Stimulated activated memory B cell treated with anti-CD40 and anti-IgM and Interleukin-4, amounts not matched to agents 10 μg/mL and 1 μg/mL and 100 μg/mL, for 72 hours (primary cell): ENCODE data around the gene SLITRK5.

Experiments used
- ATAC-seq: fragments of 150-1000 bp; cut with Tn5 transposase; 2 replicates; pipeline ENCODE4 v1.10.0; 2021
- H3K27ac Mint-ChIP-seq: one replicate; pipeline ENCODE4 v1.8.0; 2022; ENCODE audit warnings: mild to moderate bottlenecking, mixed read lengths
- H3K27me3 Mint-ChIP-seq: one replicate; pipeline ENCODE4 v1.8.0; 2022; ENCODE audit warnings: mixed read lengths
- H3K36me3 Mint-ChIP-seq: one replicate; pipeline ENCODE4 v1.8.0; 2022; ENCODE audit warnings: mixed read lengths
- H3K4me1 Mint-ChIP-seq: one replicate; pipeline ENCODE4 v1.8.0; 2022; ENCODE audit warnings: mixed read lengths
- H3K4me3 Mint-ChIP-seq: one replicate; pipeline ENCODE4 v1.8.0; 2022; ENCODE audit warnings: mild to moderate bottlenecking, moderate library complexity, mixed read lengths
- H3K9me3 Mint-ChIP-seq: one replicate; pipeline ENCODE4 v1.8.0; 2022; ENCODE audit warnings: mixed read lengths

The SLITRK5 gene

DNA sequence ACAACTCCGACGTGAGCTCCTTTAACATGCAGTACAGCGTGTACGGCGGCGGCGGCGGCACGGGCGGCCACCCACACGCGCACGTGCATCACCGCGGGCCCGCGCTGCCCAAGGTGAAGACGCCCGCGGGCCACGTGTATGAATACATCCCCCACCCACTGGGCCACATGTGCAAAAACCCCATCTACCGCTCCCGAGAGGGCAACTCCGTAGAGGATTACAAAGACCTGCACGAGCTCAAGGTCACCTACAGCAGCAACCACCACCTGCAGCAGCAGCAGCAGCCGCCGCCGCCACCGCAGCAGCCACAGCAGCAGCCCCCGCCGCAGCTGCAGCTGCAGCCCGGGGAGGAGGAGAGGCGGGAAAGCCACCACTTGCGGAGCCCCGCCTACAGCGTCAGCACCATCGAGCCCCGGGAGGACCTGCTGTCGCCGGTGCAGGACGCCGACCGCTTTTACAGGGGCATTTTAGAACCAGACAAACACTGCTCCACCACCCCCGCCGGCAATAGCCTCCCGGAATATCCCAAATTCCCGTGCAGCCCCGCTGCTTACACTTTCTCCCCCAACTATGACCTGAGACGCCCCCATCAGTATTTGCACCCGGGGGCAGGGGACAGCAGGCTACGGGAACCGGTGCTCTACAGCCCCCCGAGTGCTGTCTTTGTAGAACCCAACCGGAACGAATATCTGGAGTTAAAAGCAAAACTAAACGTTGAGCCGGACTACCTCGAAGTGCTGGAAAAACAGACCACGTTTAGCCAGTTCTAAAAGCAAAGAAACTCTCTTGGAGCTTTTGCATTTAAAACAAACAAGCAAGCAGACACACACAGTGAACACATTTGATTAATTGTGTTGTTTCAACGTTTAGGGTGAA lies 6.6 kb downstream of the SLITRK5 start:
- H3K9me3 Mint-ChIP-seq, result peaks cover under 1% of the 10 kb centered on the region
- H3K4me3 Mint-ChIP-seq, result peak overlapping the region; percentile 25
- no peaks in the 10 kb centered on the region for H3K36me3 Mint-ChIP-seq
- no peak for ATAC-seq
- no peaks in the 10 kb centered on the region for H3K4me1 Mint-ChIP-seq
- H3K27me3 Mint-ChIP-seq, result peaks cover 45% of the 10 kb centered on the region
- H3K27ac Mint-ChIP-seq, result no peak overlapping the region

DNA sequence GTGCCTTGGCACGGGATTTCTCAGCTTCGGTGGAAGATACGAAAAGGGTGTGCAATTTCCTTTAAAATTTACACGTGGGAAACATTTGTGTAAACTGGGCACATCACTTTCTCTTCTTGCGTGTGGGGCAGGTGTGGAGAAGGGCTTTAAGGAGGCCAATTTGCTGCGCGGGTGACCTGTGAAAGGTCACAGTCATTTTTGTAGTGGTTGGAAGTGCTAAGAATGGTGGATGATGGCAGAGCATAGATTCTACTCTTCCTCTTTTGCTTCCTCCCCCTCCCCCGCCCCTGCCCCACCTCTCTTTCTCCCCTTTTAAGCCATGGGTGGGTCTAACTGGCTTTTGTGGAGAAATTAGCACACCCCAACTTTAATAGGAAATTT lies 7.2 kb downstream of the SLITRK5 start:
- Mint-ChIP-seq H3K27ac (no peak overlapping the region), H3K27me3 (peaks cover 39% of the 10 kb centered on the region), H3K4me1 (no peaks in the 10 kb centered on the region), H3K4me3 (no peak overlapping the region), H3K9me3 (no peaks in the 10 kb centered on the region), H3K36me3 (no peaks in the 10 kb centered on the region)
- no peak for ATAC-seq

DNA sequence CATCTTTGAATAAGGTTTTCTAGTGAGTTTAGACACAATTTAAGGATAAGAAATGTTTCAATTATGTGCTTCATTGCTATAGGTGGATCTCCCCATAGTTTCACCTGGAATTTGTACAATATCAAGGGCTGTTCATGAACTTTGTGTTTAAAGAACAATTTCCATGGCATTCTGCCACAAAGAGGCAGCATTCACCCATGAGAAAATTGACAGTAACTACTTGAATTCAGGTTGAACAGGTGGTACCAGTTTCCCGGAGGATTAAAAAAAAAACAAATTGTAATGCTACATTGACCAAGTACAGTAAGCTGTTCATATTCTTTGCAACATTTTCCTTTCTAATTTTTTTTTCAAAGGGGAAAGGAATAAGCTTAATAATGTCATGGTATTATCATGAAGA lies 9.1 kb downstream of the SLITRK5 start:
- Mint-ChIP-seq H3K27me3 (peaks cover 29% of the 10 kb centered on the region), H3K9me3 (no peaks in the 10 kb centered on the region), H3K36me3 (no peaks in the 10 kb centered on the region), H3K4me1 (no peaks in the 10 kb centered on the region), H3K4me3 (no peak overlapping the region), H3K27ac (no peak overlapping the region)
- no peak for ATAC-seq

- Mint-ChIP-seq H3K36me3 (no peaks in the 10 kb centered on the region), H3K9me3 (no peaks in the 10 kb centered on the region), H3K27me3 (no peaks in the 10 kb centered on the region), H3K27ac (no peak overlapping the region), H3K4me1 (no peaks in the 10 kb centered on the region), H3K4me3 (no peak overlapping the region)
- no peak for ATAC-seq
Observed at GRCh38 chr13:87684850-87685742, 13.9 kb downstream of the SLITRK5 start.

DNA sequence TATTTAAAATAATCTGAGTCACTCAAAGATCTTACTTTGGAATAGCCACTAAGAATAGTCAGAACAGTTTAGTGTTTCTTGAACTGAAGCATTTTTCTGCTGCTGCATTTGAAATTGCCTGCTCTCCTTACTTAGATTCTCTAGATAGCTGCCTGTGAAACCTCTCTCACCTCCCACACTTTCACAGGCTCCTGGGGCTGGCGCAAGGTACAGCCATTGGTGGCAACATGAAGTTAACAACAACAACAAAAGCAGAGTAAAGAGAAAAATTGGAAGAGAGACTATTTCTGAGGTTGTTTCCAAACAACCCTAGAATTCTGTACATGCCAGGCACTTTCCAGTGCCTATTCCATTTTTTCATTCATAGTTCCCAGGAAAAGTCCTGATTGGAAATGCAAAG lies 25.3 kb downstream of the SLITRK5 start:
- H3K9me3 Mint-ChIP-seq, result peaks cover 6% of the 10 kb centered on the region
- H3K4me3 Mint-ChIP-seq, result no peak overlapping the region
- H3K4me1 Mint-ChIP-seq, result no peaks in the 10 kb centered on the region

GRCh38 chr13:87698268-87698667 lies 27.1 kb downstream of the SLITRK5 start:
- Mint-ChIP-seq H3K27ac (no peak overlapping the region), H3K4me1 (no peaks in the 10 kb centered on the region), H3K27me3 (no peaks in the 10 kb centered on the region), H3K9me3 (peaks cover 6% of the 10 kb centered on the region), H3K36me3 (no peaks in the 10 kb centered on the region), H3K4me3 (no peak overlapping the region)
- ATAC-seq, result no peak

More for the DNA sequence above, 25.3 kb downstream of the SLITRK5 start:
- no peak for ATAC-seq
- no peaks in the 10 kb centered on the region for H3K27me3 Mint-ChIP-seq
- H3K27ac Mint-ChIP-seq, result no peak overlapping the region
- no peaks in the 10 kb centered on the region for H3K36me3 Mint-ChIP-seq

DNA sequence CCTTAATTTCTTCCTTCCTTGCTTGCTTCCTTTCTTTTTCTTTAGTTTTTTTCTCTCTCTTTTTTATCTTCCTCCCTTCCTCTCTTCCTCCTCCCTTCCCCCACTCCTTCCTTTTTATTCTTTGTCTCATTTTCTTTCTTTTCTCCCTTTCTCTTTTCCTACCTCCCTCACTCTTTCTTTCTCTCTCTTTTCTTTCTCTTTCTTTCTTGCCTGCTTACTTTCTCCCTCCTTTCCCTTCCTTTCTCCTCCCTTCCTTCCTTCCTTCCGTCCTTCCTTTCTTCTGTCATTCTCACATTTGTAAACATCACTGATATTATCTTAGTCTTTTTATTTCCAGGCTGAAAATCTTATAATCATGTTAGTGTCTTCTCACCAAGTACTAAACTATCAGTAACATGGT lies 38.8 kb downstream of the SLITRK5 start:
- Mint-ChIP-seq H3K4me3 (no peak overlapping the region), H3K27ac (no peak overlapping the region), H3K27me3 (no peaks in the 10 kb centered on the region), H3K36me3 (no peaks in the 10 kb centered on the region), H3K4me1 (no peaks in the 10 kb centered on the region), H3K9me3 (peaks cover 9% of the 10 kb centered on the region)
- no peak for ATAC-seq

DNA sequence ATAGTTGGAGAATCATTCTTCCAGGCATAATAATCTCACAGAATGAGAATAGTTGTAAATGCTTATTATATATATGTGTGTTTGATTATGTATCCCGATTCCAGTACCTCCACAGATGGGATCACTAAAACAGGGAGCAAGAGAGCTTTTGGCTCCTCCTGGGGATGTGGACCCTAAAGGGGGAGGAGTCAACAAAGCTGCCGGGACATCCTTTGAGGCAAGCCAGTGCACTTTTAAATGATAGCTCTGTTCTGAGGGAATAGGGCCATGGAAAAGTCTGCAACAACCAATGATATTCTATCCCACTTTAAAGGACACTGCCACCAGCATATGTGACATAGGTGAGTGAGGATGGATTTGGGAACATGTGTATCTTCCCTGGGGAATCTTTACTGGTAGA lies 40.8 kb downstream of the SLITRK5 start:
- no peak overlapping the region for H3K27ac Mint-ChIP-seq

More for the DNA sequence above, 40.8 kb downstream of the SLITRK5 start:
- no peaks in the 10 kb centered on the region for H3K36me3 Mint-ChIP-seq
- no peaks in the 10 kb centered on the region for H3K4me1 Mint-ChIP-seq
- no peak overlapping the region for H3K4me3 Mint-ChIP-seq
- H3K9me3 Mint-ChIP-seq, result peaks cover 4% of the 10 kb centered on the region
- no peak for ATAC-seq
- no peaks in the 10 kb centered on the region for H3K27me3 Mint-ChIP-seq
